SIG-M5 treated with dmso at 0.1 percent for 504 hours (cell line): ENCODE results near the gene EEFSEC.

Source experiments
- DNase-seq: peaks from one replicate; lab custom pipeline; 2025; ENCODE audit not compliant: unreplicated experiment; lab: John Stamatoyannopoulos, UW

Gene EEFSEC

DNA sequence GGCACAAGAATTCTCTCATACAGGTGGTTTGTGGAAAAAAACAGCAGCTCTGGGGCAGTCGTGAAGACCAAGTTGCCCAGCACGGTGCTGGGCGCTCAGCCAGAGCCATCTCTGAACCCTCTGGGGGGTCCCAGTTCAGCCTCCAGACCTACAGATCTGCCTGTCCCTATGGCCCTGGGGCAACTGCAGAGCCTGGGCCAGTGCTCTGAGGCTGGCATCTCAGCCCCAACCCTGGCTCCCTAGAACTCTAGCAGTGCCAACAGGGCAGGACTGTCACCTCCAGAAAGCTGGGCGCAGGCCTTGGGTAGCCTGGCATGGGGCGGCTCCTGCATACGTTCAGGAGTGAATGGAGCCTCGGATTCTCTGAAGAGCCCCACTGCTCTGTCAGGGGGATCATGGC is 268.7 kb downstream of the EEFSEC start:
- DNase-seq: no peak

DNA sequence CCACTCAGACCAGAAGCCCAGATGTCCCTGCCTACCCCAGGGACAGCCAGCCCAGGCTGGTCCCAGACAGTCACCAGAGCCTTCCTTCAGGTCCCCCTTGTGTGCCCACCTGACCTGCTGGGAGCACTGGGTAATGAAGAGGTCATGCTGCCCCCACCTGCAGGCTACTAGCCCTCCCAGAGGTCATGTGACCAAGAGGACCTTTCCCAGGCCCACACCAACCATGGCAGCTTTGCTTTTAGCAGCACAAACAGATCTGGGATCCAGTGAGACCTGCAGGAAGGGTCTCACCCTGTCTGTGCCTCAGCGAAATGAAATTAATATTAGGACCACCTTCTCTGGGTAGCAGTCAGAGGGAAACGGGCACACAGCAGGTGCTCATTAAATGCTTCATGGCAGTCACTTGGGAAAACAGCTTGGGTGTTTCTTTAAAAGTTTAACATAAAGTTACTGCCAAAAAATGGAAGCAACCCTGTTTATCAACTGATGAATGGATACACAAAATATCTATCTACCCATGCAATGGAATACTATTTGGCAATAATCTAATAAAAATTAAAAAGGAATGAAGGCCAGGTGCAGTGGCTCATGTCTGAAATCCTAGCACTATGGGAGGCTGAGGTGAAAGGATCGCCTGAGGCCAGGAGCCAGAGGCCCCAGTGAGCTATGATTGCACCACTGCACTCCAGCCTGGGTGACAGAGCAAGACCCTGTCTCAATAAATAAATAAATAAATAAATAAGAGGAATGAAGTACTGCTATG is 269.7 kb downstream of the EEFSEC start:
- DNase-seq: no peak

DNA sequence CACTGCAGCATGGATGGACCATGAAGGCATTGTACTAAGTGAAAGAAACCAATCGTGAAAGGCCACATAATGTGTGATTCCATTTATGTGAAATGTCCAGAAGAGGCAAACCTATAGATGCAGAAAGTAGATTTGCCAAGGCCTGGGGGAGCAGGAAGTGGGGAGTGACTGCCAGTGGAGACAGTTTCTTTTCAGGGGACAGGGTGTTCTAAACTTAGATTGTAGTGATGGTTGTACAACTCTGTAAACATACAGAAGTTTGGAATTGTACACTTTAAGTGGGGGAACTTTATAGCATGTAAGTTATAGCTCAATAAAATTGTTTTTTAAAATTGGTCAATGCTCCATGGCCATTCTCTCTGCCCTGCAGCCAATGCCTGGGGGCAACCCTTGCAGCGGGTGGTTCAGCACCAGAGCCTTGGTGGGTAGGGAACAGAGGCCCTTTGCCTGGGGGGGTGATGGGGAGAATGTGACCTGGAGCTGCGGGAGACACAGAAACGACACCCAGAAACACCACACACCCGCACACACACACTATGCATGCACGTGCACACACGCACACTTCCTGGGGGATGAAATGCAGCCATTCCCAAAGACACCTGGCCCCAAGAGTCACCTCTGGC is 270.4 kb downstream of the EEFSEC start:
- peak; percentile 11 for DNase-seq

DNA sequence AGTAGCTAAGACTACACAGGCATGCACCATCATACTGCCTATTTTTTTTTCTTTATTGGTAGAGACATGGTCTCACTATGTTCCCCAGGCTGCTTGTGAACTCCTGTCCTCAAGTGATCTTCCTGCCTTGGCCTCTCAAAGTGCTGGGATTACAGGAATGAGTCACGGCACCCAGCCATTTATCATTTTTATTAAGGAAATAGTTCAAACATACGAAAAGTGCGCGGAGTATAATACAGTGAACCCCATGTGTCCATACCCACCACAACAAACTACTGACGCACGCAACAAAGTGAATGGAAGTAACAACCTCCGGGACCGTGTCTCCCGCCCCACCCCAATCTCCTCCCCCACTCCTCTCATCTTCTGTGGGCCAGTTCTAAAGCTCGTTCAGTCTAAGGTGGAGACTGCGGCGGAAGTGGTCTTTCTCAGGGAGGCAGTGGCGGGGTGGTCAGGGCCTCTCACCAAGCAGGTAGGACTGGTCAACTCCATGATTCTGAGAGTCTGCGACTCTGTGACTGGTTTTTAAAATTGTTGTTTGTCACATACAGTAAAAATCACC is 271.3 kb downstream of the EEFSEC start:
- no peak for DNase-seq

DNA sequence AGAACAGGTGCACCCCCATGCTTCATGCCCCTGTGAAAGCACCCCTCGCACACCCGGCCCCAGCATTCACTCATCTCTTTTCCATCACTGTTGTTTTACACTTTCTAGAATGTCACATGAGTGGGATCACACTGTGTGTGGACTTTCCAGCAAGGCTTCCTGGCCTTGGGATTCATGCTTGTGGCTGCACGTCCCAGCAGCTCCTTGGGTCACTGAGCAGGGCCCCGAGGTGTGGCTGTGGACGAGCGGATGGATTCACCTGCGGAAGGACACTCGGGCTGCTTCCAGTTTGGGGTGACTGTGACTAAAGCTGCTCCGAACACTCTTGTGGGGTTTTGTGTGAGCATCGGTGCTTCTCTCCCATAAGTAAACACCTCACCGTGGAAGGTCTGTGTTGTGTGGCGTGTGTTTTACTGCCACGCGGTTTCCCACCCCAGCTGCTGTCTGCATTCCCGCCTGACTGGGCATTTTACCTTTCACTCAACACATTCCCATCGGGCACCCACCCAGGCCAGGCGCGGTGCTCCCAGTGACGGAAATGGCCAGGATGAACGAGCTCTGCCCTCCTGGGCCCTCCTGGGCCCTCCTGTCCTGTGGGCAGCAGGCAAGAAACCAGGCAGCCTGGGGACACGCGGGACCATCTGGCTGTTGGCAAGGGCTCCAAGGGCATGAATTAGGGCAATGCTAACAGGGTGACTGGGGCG is 272.0 kb downstream of the EEFSEC start:
- no peak for DNase-seq

DNA sequence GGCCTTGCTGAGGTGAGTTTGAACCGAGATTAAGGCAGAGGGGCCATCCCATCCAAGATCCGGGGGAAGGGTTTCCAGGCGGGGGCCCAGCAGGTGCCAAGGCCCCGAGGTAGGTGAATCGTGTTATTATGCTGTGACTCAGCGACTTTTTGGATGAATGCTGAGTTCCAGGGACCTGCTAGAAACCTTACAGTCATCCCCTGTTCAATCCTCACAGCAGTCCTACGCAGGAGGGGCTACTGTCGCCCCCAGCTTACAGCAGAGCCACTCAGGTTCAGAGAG is 272.5 kb downstream of the EEFSEC start:
- DNase-seq: no peak

DNA sequence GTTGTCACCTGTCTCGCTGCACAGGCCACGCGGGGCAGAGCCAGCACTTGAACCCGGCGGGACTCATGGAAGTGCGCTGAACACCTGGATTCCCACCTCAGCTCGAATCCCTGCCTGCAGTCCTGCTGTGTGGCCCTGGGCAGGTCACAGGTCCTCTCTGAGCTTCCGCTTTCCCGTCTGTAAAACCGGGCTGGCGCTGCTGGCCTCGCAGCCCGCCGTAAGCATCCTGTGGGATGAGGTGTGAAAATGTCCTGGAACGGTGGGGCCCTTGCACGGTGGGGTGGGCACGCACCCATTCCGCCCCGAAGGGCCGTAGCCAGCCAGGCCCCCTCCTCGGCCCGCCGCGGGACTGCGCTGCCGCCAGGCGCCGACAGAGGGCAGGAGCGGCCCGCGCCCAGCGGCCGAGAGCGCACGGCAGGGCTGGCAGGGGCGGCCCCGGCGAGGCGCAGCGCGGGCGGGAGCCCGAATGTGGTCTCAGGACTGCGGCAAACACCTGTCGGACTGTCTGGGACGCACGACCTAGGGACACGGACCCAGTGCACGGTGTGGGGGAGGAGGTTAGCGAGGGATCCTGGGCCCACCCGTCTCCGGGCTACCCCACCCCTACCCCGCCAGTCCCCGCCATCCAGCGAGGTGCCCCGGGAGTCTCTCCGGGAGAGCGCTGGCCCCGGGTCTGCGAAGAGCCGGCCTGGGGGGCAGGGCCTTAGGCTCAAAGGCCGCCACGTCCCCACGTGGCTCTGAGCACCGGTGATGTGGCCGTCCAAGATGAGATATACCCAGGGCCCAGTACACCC is 273.0 kb downstream of the EEFSEC start:
- peak; percentile 23 for DNase-seq

DNA sequence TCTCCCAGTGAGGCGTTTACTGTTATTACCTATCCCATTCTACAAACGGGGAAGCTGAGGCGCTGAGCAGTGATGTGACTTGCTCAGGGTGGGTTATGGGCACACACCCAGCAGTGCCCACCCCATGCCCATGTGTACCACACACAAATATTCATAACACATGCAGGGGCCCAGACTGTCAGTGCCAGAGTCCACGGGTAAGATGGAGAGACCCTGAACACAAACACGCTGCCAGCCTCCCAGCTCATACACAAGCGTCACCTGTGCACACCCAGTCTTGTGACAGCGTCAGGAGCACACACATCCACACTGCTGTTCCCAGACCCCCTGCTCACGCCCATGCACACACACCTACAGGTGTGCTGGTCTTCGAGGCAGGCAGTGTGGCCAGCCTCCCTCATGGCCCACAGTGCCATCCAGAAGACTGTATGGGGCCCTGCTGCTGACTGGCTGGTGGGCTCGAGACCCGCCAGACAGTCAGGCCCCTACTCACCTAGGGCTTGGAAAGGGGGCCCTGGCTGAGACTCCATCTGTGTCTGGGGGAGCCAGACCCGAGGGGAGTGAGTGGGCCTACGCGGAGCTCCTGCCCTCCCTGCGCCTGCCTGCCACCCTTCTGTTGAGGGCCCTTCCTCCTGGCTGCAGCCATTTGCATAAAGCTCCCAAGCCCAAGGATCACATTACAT is 274.0 kb downstream of the EEFSEC start:
- DNase-seq: no peak

DNA sequence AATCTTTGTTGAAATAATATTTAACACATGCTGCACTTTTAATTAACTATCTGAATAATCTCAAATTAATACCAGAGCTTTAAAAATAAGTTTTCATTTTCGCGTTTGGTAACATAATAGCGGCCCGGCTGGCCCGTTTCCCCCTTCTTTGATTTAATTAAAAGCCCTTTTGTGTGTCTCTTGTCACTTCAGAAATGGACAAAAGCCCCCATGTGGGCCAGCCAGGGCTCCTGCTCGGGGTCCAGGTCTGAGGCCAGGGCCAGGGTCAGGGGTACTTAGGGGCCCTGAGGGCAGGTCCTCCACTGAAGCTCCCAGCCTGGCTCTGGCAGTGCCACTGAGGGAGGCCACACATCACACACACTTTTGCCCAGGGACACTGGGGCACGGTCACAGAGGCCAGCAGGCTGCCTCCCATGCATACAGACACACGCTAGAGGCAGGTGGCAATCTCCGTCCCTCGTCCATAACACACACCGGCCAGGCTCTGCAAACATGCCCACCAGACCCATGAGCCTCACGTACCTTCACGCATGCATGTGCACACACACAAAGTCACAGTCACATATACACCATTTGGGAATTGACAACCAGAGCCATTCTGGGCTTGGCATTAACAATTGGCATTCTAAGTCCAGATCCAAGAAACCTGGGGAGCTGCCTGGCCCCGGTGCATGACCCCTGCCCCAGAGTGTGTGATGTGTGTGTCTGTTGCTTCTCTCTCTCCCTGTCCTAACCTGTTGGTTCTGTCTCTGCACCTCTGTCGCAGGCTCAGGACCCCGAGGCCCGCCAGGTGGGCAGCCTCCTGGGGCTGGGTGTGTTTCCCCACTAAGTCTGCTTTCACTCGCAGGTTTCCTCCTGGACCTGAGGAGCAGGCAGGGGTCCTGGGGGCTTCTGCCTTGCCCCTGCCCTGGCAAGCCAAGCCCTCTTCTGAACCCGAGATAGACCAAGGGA is 274.9 kb downstream of the EEFSEC start:
- DNase-seq: no peak

DNA sequence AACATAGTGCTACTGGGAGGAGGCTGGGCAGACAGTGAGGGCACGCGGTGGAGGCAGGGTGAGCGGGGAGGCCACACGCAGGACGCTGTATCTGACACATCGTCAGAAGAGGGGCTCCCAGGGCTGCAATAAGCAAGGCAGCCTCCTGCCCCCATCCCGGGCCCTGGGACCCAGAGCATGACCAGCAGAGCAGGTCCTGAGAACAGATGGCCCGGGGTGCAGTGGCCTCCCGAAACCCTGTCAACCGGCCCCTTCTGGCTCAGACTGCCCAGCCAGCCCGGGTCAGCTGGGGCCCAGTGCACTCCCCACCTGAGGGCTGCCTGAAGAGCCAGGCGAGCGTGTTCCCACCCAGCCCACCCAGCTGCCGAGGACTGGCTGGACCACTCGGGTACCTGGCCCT is 276.0 kb downstream of the EEFSEC start:
- no peak for DNase-seq

DNA sequence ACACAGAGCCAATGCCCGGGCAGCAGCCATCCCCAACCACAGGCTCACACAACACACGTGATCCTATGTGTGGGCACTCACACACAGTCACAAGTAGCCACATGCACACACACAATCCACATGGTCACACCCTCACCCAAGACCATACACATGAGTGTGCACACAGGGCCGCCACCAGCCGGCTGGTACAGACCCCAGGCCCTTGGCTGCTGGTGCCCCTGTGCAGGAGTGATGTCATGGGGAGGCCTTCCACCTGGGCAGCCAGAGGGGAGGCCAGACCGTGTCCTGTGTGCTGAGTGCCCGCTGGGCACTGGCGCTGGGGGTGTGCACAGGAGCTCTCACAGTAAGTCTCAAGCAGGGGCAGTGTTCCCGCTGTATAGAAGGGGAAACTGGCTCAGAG is 276.5 kb downstream of the EEFSEC start:
- no peak for DNase-seq

DNA sequence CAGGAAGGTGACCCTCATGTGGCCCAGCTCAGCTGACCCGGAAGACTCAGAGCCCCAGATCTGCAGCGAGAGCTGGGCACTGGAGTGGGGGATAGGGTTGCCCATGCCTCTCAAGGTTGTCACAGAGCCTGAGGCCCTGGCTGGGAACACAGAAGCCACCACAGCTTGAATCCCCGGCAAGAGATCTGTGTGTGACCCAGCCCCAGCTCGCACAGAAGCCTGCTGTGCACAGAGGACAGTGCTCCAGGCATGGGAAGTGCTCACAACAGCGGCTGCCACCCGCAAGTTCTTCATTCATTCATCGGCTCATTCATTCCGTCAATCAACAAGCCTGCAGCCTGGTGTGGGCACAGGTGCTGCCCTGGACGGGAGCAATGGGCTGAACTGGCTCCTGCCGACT is 277.0 kb downstream of the EEFSEC start:
- no peak for DNase-seq

DNA sequence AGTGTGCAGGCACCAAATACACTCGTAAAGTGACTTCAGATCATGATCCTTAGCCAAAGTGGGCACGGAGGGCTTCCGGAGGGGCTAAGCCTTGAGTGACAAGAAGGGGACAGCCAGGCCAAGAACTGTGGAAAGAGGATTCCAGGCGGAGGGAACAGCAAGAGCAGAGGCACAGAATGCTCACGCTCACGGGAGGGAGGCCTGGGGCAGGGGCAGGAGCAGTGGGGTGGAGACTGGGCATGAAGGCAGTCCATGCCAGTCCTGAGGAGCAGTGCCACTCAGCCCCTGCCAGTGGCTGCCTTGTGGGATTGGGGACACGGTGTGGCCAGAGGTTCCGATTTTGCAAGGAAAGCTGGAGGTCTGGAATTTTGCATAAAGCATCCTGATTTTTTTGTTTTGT is 277.4 kb downstream of the EEFSEC start:
- DNase-seq: no peak

DNA sequence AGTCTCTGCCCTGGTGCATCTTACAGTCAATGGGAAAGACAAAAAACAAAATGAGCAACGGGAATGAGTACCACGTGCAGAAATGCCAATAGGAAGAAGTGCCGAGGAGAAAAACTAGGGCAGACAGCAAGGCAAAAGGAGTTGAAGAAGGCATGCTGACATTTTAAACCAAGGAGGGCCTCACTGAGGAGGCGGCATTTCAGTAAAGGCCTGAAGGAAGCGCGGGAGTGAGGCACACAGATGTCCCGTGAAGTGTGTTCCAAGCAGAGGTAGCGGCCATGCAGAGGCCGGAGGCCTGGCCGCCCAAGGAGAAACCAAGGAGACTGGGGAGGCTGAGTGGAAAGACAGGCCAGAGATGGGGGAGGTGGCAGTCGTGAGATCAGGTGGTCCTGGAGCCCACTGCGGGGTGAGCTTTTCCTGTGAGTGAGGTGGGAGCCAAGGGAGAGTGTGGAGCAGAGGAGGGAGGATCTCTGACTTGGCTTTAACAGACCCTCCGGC is 278.6 kb downstream of the EEFSEC start:
- DNase-seq: no peak

DNA sequence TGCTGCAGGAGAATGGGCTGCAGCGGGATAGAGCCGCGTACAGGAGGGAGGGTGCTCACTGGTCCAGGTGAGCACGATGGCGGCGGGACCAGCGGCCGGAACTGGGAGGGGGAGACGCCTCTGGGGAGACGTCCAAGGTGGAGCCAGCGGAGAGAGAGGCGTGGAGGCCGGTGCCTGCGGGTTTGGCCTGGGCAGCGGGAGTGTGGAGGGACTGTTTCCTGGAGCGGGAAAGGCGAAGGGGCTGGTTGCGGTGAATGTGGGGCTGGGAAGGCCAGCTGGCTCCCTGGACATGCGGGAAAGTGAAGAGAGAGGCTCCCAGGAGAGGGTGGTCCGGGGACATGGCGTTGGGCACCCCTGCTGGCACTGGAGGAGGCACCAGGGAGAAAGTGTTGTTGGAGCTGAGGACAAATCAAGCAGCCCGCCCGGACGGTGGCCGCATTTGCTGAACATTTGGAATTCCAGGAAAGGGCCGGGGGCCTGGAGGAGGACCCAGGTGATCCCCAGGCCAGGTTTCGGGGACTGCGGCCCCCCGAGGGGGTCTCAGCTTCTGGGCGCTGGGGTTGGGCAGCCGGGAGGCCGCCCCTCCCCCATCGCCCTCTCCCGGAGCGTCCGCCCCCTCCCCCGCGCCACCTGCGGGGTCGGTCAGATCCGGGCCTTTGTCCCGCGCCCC is 279.2 kb downstream of the EEFSEC start:
- no peak for DNase-seq

DNA sequence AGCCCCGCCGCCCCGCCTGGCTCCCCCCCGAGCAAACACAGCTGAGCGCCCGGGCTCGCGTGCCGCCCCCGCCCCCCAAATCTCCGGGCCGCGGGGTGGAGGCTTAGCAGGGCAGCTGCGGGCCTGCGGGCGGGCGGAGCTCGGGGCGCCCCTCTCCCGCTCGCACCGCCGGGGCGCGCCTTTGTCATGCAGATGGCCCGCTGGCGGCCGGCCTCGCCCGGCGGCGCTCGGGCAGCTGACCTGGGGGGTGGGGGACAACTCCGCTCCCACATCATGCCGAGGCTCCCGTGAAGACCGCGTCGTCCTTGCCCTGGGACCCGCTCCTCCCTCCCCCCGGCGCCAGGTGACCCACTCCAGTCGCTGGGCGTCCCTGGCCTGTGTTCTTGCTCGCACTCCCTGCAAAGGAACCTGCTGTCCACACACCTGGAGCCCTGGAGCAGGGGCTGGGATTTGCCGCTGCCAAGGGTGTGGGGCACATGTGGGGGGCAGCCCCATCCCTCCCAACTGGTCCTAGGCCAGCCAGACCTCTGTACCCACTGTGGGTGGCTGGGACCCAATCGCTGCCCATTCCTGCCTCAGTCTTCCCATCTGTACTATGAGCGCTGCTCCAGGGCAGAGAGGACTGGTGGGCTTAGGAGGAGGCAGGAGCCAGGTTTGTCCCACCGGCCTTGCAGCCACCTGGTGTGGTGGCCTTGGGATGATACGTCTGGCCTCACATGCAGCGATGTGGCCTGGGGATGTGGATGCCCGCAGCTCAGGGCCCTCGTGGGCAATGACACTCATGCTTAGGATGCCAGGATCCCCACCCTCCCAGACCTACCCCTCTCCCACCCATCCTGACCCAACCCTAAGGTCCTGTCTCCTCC is 279.9 kb downstream of the EEFSEC start:
- DNase-seq: no peak

DNA sequence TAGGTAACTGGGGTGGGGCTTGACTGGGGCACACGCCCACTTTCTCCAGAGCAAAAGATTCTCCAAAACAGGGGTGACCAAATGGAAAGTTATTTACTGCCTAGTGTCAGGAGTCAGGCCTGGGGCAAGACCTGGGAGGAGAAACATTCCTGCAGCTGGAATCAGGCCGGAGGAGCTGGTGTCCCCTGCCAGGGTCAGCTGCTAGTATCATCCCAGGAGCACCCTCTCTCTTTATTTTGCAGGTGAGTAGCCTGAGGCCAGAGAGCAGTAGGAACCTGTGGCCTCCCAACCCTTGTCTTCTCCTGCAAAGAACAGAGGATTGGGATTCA is 280.5 kb downstream of the EEFSEC start:
- peak; percentile 56 for DNase-seq

DNA sequence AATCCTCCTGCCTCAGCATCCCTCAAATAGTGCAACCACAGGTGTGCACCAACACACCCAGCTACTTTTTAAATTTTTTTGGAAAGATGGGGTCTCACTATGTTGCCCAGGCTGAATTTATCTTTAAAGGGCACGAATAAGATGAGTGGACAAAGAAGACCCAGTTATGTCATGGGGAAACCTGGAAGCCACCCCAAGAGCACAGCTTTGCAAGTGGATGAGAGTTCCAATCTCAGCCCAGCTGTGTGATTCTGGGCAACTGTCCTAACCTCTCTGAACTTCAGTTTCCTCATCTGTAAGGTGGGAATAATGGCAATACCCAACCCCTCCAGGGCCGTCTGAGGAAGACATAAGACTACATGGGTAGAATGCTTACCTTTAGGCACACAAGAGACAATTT is 281.2 kb downstream of the EEFSEC start:
- DNase-seq: no peak
